ENCODE results near the gene NARF. TPM values are rescaled to one million over a fixed set of nuclear protein-coding genes. Genes with fewer than 3 reads are reported as not detected.
"Not testable (repeated sequence)": the region's sequence is repeated elsewhere in the genome, so short reads cannot be mapped to it uniquely, and the experiment has no call there.

NARF gene
- 10 to 100 TPM; 31.9 to 59.5 (median 44.9) TPM for total RNA-seq

DNA sequence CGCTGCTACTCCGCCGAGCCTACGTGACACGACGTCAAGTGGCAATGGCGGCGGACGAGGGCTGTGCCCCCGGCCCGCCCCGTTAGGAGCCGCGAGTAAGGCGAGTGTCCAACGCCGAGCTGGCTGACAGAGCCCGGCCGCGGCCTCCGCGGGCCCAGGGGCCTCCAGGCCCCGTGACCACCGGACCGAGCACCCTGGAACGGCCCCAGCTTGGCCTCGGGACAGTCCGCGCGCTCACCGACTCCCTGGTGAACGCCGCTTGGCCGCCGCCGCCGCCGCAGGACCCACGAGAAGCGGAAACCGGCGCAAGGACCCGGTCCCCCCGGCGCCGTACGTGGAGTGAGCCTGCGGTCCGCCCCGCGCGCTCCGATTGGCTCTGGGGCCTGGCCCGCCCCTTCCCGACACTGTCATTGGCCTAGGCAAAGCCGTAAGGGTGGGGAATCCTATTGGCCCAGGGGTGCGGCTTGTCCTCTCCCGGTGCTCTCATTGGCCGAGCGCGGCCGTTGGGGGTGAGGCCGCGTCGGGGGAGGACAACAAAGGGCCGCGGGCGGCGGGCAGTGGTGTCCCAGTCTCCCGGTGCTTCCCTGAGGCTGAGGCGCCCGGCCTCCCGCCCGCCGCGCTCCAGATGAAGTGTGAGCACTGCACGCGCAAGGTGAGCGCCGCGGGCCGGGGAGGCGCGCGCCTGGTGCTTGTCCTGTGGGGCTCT lies at the start of gene NARF:
Gene NARF (plus strand): TSS at position 563 of the 706 bp plus-strand sequence. CDS start 63 bp downstream, at position 626.
- H3K36me3 ChIP-seq: no peaks in the 10 kb centered on the region
- peak; percentile 96 to 97 for DNase-seq (ENCODE audit: low spot score in 2 of 2)
- H3K4me3 ChIP-seq: peak within 1 kb of the TSS; percentile 84 to 96 (median 93)
- H3K27me3 ChIP-seq: no peaks in the 10 kb centered on the region
- H3K27ac ChIP-seq: peak within 1 kb of the TSS; percentile 99 to 100
- intact Hi-C loops (cut with DNase I; ENCODE audit: low total_unique reads): no loop called here
- TF ChIP-seq, protein P1, sequence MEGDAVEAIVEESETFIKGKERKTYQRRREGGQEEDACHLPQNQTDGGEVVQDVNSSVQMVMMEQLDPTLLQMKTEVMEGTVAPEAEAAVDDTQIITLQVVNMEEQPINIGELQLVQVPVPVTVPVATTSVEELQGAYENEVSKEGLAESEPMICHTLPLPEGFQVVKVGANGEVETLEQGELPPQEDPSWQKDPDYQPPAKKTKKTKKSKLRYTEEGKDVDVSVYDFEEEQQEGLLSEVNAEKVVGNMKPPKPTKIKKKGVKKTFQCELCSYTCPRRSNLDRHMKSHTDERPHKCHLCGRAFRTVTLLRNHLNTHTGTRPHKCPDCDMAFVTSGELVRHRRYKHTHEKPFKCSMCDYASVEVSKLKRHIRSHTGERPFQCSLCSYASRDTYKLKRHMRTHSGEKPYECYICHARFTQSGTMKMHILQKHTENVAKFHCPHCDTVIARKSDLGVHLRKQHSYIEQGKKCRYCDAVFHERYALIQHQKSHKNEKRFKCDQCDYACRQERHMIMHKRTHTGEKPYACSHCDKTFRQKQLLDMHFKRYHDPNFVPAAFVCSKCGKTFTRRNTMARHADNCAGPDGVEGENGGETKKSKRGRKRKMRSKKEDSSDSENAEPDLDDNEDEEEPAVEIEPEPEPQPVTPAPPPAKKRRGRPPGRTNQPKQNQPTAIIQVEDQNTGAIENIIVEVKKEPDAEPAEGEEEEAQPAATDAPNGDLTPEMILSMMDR (IDR thresholded peaks at IDR 0.05): peak in 2 of 3 donors; percentile 4 to 22
- TF ChIP-seq POLR2AphosphoS5 (IDR thresholded peaks at IDR 0.05) (peak; percentile 98 to 99 (median 99)), POLR2A (IDR thresholded peaks at IDR 0.05) (peak; percentile 99)
- H3K9me3 ChIP-seq: no peaks in the 10 kb centered on the region
- peaks cover 0 to 4% of the 10 kb centered on the region in 2 donors for H3K4me1 ChIP-seq

DNA sequence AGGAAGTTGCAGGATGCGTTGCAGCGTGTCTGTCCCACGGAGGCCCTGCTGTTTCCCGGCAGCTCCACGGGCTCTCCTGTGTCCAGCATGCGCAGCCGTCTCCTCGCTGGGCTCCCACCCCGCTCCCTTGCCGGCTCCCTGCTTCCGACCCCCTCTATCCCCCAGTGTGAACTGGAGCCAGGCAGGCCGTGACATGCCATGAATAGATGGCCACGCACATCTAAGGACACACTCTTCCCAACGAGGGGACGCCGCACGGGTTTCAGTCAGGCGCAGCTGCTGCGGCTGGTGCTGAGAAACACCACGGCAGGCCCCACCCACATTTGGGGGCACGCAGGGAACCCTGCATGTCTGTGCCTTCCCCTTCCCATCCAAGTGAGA lies 49.6 kb upstream of the NARF start:
- H3K9me3 ChIP-seq: no peaks in the 10 kb centered on the region
- no peak overlapping the region for H3K4me3 ChIP-seq
- H3K27me3 ChIP-seq: no peaks in the 10 kb centered on the region
- intact Hi-C loops (cut with DNase I; ENCODE audit: low total_unique reads): no loop called here
- no peak overlapping the region for H3K27ac ChIP-seq
- no peak for DNase-seq (ENCODE audit: low spot score in 2 of 2)
- TF ChIP-seq, protein P1 (IDR thresholded peaks at IDR 0.05): no peak
- no peak for TF ChIP-seq POLR2AphosphoS5 (IDR thresholded peaks at IDR 0.05)
- no peak for TF ChIP-seq POLR2A (IDR thresholded peaks at IDR 0.05)
- H3K4me1 ChIP-seq: no peaks in the 10 kb centered on the region
- H3K36me3 ChIP-seq: peaks cover under 1% of the 10 kb centered on the region

DNA sequence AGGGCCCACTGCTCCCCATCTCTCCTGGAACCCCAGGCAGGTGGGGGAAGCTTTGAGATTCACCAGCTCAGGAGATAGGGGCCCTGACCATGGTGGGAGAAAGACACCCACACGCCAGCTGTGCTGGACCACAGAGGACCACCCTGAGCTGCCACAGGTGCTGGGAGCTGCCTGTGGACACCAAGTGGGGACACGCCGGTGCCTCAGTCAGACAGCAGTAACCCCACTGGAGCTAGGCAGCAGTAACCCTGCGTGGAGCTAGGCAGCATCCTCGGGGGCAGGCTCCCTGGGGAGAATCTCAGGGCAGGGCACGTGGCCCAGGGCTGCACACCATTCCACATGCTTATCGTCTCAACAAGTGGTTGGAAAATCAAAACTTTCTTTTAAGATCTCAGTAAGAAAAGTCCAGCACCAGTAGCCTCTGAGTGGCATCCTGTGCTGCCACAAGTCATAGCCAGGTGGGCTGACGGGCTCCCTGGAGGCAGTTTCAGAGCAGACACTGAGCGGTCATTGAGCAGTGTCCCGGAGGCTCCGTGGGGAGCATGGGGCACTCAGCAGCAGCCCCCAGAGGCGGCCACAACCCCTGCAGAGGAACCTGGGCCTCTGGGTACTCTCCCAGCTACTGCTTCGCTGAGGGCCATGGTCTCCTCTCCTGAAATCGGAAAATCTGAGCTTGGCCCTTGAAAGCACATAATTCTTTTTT lies 48.4 kb upstream of the NARF start:
- H3K4me3 ChIP-seq: no peak overlapping the region
- H3K9me3 ChIP-seq: no peaks in the 10 kb centered on the region
- H3K27me3 ChIP-seq: no peaks in the 10 kb centered on the region
- intact Hi-C loops (cut with DNase I; ENCODE audit: low total_unique reads): loop anchor here (10.0 kb wide), 2 partner anchors 55 to 175 kb away; partner anchors contain the start of gene TEX19
- DNase-seq (ENCODE audit: low spot score in 2 of 2): no peak
- H3K27ac ChIP-seq: no peak overlapping the region
- TF ChIP-seq POLR2A (IDR thresholded peaks at IDR 0.05) (no peak), POLR2AphosphoS5 (IDR thresholded peaks at IDR 0.05) (no peak)
- TF ChIP-seq, protein P1 (IDR thresholded peaks at IDR 0.05): no peak
- H3K36me3 ChIP-seq: no peaks in the 10 kb centered on the region
- no peaks in the 10 kb centered on the region for H3K4me1 ChIP-seq

DNA sequence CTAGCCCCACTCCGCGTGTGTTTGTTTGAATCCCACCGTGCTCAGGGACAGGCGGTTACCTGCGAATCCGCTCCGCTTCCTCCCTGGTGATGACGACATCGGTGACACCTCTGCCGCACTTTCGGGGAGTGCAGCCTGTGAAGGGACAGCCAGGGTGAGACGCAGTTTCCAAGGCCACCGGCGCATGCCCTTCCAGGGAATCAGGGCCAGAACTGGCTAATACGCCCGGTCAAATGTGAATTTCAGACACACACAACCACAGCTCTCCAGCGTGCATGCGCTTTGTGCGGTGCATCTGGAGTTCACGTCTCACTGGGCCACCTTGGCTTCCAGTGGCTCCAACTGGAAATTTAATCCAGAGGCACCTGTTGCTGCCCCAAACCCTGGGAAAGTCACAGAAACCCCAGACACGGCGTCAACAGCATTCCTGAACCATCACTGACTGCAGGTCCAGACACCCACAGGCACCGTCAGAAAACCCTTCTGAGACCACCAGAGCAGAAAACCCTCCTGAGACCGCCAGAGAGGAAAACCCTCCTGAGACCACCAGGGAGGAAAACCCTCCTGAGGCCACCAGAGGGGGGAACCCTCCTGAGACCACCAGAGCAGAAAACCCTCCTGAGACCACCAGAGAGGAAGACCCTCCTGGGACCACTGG lies 47.0 kb upstream of the NARF start:
- Histone ChIP-seq H3K4me1 (no peaks in the 10 kb centered on the region), H3K36me3 (no peaks in the 10 kb centered on the region), H3K27me3 (no peaks in the 10 kb centered on the region), H3K9me3 (no peaks in the 10 kb centered on the region), H3K27ac (no peak overlapping the region), H3K4me3 (no peak overlapping the region)
- TF ChIP-seq, protein P1 (IDR thresholded peaks at IDR 0.05): no peak
- TF ChIP-seq POLR2AphosphoS5 (IDR thresholded peaks at IDR 0.05) (no peak), POLR2A (IDR thresholded peaks at IDR 0.05) (no peak)
- DNase-seq (ENCODE audit: low spot score in 2 of 2): no peak
- intact Hi-C loops (cut with DNase I; ENCODE audit: low total_unique reads): loop anchor here (10.0 kb wide), 2 partner anchors 57 to 177 kb away; partner anchors contain the start of gene TEX19

DNA sequence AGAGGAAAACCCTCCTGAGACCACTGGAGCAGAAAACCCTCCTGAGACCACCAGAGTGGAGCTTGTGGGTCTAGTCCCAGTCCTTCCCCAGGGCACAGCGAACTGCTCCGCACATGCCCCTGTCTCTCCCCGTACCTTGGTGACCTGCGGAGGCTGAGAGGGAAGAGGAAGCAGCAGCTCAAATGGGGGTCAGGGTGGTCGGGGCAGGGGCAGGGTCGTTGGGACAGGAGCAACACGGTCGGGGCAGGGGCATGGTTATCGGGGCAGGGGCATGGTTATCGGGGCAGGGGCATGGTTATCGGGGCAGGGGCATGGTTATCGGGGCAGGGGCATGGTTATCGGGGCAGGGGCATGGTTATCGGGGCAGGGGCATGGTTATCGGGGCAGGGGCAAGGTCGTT lies 46.5 kb upstream of the NARF start:
- H3K27ac ChIP-seq; H3K9me3 ChIP-seq; H3K27me3 ChIP-seq; H3K4me3 ChIP-seq; H3K36me3 ChIP-seq; DNase-seq (ENCODE audit: low spot score in 2 of 2); H3K4me1 ChIP-seq: not testable (repeated sequence)
- intact Hi-C loops (cut with DNase I; ENCODE audit: low total_unique reads): loop anchor here (10.0 kb wide), 2 partner anchors 57 to 177 kb away; partner anchors contain the start of gene TEX19

All from breast epithelium (tissue), 4 donors.